HEK293 (cell line): ENCODE data around the gene PTPRR.

Experiments used
- CTCF ChIA-PET: fragments of 350-600 bp; formaldehyde crosslinking; extraction: SDS; loops from one replicate; lab custom pipeline; 2021; ENCODE audit warnings: antibody characterized with exemption; lab: Yijun Ruan, JAX
- POLR2A ChIA-PET: fragments of 300-600 bp; formaldehyde crosslinking; extraction: SDS; loops from one replicate; lab custom pipeline; 2020; ENCODE audit warnings: antibody characterized with exemption, inconsistent platforms; lab: Yijun Ruan, JAX
- H3K27ac ChIP-seq: fragments of 200-500 bp; sonication (Bioruptor generic); 2 replicates; pipeline ENCODE4 v1.5.1; 2014; ENCODE audit warnings: low read depth, low read length, control low read depth, inconsistent platforms; ENCODE audit errors: extremely low read depth
- H3K36me3 ChIP-seq, 2 experiments: fragments of 200-500 bp in 1 of 2; sonication (Bioruptor generic) in 1 of 2; 1 replicate in 1 of 2; 2 replicates in 1 of 2; pipeline ENCODE4 v1.5.1; 2014 to 2017; ENCODE audit warnings: inconsistent platforms in 2 of 2, low read length in 2 of 2; ENCODE audit not compliant: control insufficient read depth in 2 of 2, insufficient read depth in 1 of 2
- H3K4me1 ChIP-seq: fragments of 200-500 bp; sonication (Bioruptor generic); 2 replicates; pipeline ENCODE4 v1.5.1; 2014; ENCODE audit warnings: mild to moderate bottlenecking, low read length, inconsistent platforms; ENCODE audit not compliant: control insufficient read depth, insufficient read depth
- H3K4me3 ChIP-seq: 2 replicates; pipeline ENCODE4 v1.5.1; 2011; ENCODE audit warnings: low read depth, mild to moderate bottlenecking, control low read depth, low read length, moderate library complexity
- H3K9me3 ChIP-seq: fragments of 200-500 bp; sonication (Bioruptor generic); 2 replicates; pipeline ENCODE4 v1.5.1; 2014; ENCODE audit warnings: low read depth, low read length, inconsistent platforms; ENCODE audit not compliant: control insufficient read depth, insufficient read depth
- GFI1B ChIP-seq: fragments of 450-650 bp; formaldehyde crosslinking; IDR thresholded peaks from 2 replicates; pipeline ENCODE4 v1.5.1; 2016; ENCODE audit warnings: missing biosample characterization, missing genetic modification characterization
- HOXA7 ChIP-seq: sonication (generic); formaldehyde crosslinking; IDR thresholded peaks from 2 replicates; pipeline ENCODE4 v1.8.1; 2022; ENCODE audit warnings: missing genetic modification reagents, borderline replicate concordance
- KLF10 ChIP-seq: fragments of 450-650 bp; IDR thresholded peaks from 2 replicates; pipeline ENCODE4 v1.5.1; 2018; ENCODE audit warnings: missing biosample characterization, mild to moderate bottlenecking, missing genetic modification characterization
- KLF9 ChIP-seq: fragments of 450-650 bp; formaldehyde crosslinking; IDR thresholded peaks from 2 replicates; pipeline ENCODE4 v1.5.1; 2016; ENCODE audit warnings: missing biosample characterization, missing genetic modification characterization, low read depth
- MYNN ChIP-seq: fragments of 450-650 bp; formaldehyde crosslinking; IDR thresholded peaks from 2 replicates; pipeline ENCODE4 v1.5.1; 2016; ENCODE audit warnings: missing biosample characterization, missing genetic modification characterization, borderline replicate concordance
- SETDB1 ChIP-seq: IDR thresholded peaks from one replicate; pipeline ENCODE4 v1.6.1; 2017; ENCODE audit warnings: mild to moderate bottlenecking, low read length, moderate library complexity, mixed read lengths; ENCODE audit not compliant: insufficient read length
- SP7 ChIP-seq: fragments of 450-650 bp; formaldehyde crosslinking; IDR thresholded peaks from 2 replicates; pipeline ENCODE4 v1.5.1; 2016; ENCODE audit warnings: missing biosample characterization, missing genetic modification characterization
- ZFP41 ChIP-seq: fragments of 450-650 bp; formaldehyde crosslinking; IDR thresholded peaks from 2 replicates; pipeline ENCODE4 v1.5.1; 2016; ENCODE audit warnings: missing biosample characterization, missing genetic modification characterization, borderline replicate concordance
- ZNF114 ChIP-seq: fragments of 450-650 bp; formaldehyde crosslinking; IDR thresholded peaks from 2 replicates; pipeline ENCODE4 v1.5.0; 2017; ENCODE audit warnings: missing biosample characterization, missing genetic modification characterization
- ZNF140 ChIP-seq: fragments of 450-650 bp; formaldehyde crosslinking; IDR thresholded peaks from 2 replicates; pipeline ENCODE4 v1.5.1; 2016; ENCODE audit warnings: missing biosample characterization, missing genetic modification characterization
- ZNF174 ChIP-seq: fragments of 450-650 bp; formaldehyde crosslinking; IDR thresholded peaks from 2 replicates; pipeline ENCODE4 v1.5.0; 2017; ENCODE audit warnings: missing biosample characterization, mild to moderate bottlenecking, missing genetic modification characterization
- ZNF266 ChIP-seq: fragments of 450-650 bp; formaldehyde crosslinking; IDR thresholded peaks from 2 replicates; pipeline ENCODE4 v1.5.1; 2016; ENCODE audit warnings: missing biosample characterization, missing genetic modification characterization, low read depth
- ZNF433 ChIP-seq: fragments of 450-650 bp; formaldehyde crosslinking; IDR thresholded peaks from 2 replicates; pipeline ENCODE4 v1.5.1; 2016; ENCODE audit warnings: missing biosample characterization, missing genetic modification characterization, low read depth
- ZNF510 ChIP-seq: fragments of 450-650 bp; formaldehyde crosslinking; IDR thresholded peaks from 2 replicates; pipeline ENCODE4 v1.5.1; 2018; ENCODE audit warnings: mild to moderate bottlenecking, missing genetic modification characterization, missing biosample characterization; ENCODE audit not compliant: insufficient replicate concordance
- ZNF768 ChIP-seq: fragments of 450-650 bp; formaldehyde crosslinking; IDR thresholded peaks from 2 replicates; pipeline ENCODE4 v1.5.1; 2018; ENCODE audit warnings: missing biosample characterization, mild to moderate bottlenecking, missing genetic modification characterization
- TF ChIP-seq, protein P1 (sequence below): fragments of 450-650 bp; formaldehyde crosslinking; IDR thresholded peaks from 2 replicates; pipeline ENCODE4 v1.5.1; 2016; ENCODE audit warnings: missing biosample characterization, missing genetic modification characterization
- TF ChIP-seq, protein P2 (sequence below): fragments of 450-650 bp; formaldehyde crosslinking; IDR thresholded peaks from 2 replicates; pipeline ENCODE4 v1.5.1; 2016; ENCODE audit warnings: missing biosample characterization, missing genetic modification characterization
- TF ChIP-seq, protein P3 (sequence below): fragments of 450-650 bp; formaldehyde crosslinking; IDR thresholded peaks from 2 replicates; pipeline ENCODE4 v1.5.1; 2016; ENCODE audit warnings: missing biosample characterization, missing genetic modification characterization
- TF ChIP-seq, protein P4 (sequence below): fragments of 450-650 bp; formaldehyde crosslinking; conservative IDR thresholded peaks from 2 replicates; pipeline ENCODE4 v1.5.1; 2016; ENCODE audit warnings: low read depth, missing biosample characterization, missing genetic modification characterization
- TF ChIP-seq, protein P5 (sequence below): fragments of 450-650 bp; IDR thresholded peaks from 2 replicates; pipeline ENCODE4 v1.5.1; 2018; ENCODE audit warnings: missing biosample characterization, missing genetic modification characterization
- TF ChIP-seq, protein P6 (sequence below): fragments of 450-650 bp; formaldehyde crosslinking; IDR thresholded peaks from 2 replicates; pipeline ENCODE4 v1.5.1; 2016; ENCODE audit warnings: missing biosample characterization, missing genetic modification characterization

PTPRR gene

DNA sequence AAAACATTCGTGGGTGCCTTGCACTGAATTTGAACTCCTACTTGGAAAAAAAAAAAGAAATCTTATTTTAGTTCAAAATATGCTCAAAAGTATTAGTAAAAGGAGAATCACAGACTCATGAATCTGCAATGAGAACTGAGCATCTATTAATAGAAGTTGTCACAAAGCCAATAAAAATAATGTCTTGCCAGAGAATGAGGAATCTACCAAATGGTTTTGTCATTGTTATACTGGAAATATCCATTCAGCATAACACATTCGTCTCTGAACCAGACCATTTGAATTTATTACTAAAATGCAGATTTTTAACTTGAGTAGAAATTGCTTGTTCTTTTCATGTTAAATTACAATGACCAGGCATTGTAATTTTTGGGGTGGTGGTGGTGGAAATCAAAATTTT lies 271.7 kb downstream of the PTPRR start:
- ChIA-PET CTCF (interaction anchor here (0.9 to 1.0 kb wide), 2 partner anchors 8 to 10 kb away, joined by 4 to 6 read pairs; no protein-coding TSS in a partner anchor), POLR2A (no interaction called here)
- Histone ChIP-seq H3K4me1 (peaks cover 4% of the 10 kb centered on the region; the same call in 1 of the 2 replicates), H3K4me3 (no peak overlapping the region), H3K9me3 (no peaks in the 10 kb centered on the region), H3K36me3 (no peaks in the 10 kb centered on the region), H3K27ac (no peak overlapping the region)
- TF ChIP-seq, protein P1, sequence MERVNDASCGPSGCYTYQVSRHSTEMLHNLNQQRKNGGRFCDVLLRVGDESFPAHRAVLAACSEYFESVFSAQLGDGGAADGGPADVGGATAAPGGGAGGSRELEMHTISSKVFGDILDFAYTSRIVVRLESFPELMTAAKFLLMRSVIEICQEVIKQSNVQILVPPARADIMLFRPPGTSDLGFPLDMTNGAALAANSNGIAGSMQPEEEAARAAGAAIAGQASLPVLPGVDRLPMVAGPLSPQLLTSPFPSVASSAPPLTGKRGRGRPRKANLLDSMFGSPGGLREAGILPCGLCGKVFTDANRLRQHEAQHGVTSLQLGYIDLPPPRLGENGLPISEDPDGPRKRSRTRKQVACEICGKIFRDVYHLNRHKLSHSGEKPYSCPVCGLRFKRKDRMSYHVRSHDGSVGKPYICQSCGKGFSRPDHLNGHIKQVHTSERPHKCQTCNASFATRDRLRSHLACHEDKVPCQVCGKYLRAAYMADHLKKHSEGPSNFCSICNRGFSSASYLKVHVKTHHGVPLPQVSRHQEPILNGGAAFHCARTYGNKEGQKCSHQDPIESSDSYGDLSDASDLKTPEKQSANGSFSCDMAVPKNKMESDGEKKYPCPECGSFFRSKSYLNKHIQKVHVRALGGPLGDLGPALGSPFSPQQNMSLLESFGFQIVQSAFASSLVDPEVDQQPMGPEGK (tag by site-specific recombination): no peak
- no peak for TF ChIP-seq SP7
- no peak for TF ChIP-seq MYNN (tag by site-specific recombination)
- TF ChIP-seq ZFP41 (tag by site-specific recombination): no peak
- TF ChIP-seq KLF9 (tag by site-specific recombination): no peak
- TF ChIP-seq, protein P2, sequence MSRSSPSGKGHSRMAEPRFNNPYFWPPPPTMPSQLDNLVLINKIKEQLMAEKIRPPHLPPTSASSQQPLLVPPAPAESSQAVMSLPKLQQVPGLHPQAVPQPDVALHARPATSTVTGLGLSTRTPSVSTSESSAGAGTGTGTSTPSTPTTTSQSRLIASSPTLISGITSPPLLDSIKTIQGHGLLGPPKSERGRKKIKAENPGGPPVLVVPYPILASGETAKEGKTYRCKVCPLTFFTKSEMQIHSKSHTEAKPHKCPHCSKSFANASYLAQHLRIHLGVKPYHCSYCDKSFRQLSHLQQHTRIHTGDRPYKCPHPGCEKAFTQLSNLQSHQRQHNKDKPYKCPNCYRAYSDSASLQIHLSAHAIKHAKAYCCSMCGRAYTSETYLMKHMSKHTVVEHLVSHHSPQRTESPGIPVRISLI: no peak
- no peak for TF ChIP-seq ZNF768 (tag by site-specific recombination)
- no peak for TF ChIP-seq KLF10
- TF ChIP-seq ZNF510 (tag by site-specific recombination): peak; percentile 66
- no peak for TF ChIP-seq SETDB1
- TF ChIP-seq, protein P3, sequence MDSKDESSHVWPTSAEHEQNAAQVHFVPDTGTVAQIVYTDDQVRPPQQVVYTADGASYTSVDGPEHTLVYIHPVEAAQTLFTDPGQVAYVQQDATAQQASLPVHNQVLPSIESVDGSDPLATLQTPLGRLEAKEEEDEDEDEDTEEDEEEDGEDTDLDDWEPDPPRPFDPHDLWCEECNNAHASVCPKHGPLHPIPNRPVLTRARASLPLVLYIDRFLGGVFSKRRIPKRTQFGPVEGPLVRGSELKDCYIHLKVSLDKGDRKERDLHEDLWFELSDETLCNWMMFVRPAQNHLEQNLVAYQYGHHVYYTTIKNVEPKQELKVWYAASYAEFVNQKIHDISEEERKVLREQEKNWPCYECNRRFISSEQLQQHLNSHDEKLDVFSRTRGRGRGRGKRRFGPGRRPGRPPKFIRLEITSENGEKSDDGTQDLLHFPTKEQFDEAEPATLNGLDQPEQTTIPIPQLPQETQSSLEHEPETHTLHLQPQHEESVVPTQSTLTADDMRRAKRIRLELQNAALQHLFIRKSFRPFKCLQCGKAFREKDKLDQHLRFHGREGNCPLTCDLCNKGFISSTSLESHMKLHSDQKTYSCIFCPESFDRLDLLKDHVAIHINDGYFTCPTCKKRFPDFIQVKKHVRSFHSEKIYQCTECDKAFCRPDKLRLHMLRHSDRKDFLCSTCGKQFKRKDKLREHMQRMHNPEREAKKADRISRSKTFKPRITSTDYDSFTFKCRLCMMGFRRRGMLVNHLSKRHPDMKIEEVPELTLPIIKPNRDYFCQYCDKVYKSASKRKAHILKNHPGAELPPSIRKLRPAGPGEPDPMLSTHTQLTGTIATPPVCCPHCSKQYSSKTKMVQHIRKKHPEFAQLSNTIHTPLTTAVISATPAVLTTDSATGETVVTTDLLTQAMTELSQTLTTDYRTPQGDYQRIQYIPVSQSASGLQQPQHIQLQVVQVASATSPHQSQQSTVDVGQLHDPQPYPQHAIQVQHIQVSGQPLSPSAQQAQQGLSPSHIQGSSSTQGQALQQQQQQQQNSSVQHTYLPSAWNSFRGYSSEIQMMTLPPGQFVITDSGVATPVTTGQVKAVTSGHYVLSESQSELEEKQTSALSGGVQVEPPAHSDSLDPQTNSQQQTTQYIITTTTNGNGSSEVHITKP (tag by site-specific recombination): peak; percentile 60; the same call in 1 of the 2 replicates
- TF ChIP-seq, protein P4, sequence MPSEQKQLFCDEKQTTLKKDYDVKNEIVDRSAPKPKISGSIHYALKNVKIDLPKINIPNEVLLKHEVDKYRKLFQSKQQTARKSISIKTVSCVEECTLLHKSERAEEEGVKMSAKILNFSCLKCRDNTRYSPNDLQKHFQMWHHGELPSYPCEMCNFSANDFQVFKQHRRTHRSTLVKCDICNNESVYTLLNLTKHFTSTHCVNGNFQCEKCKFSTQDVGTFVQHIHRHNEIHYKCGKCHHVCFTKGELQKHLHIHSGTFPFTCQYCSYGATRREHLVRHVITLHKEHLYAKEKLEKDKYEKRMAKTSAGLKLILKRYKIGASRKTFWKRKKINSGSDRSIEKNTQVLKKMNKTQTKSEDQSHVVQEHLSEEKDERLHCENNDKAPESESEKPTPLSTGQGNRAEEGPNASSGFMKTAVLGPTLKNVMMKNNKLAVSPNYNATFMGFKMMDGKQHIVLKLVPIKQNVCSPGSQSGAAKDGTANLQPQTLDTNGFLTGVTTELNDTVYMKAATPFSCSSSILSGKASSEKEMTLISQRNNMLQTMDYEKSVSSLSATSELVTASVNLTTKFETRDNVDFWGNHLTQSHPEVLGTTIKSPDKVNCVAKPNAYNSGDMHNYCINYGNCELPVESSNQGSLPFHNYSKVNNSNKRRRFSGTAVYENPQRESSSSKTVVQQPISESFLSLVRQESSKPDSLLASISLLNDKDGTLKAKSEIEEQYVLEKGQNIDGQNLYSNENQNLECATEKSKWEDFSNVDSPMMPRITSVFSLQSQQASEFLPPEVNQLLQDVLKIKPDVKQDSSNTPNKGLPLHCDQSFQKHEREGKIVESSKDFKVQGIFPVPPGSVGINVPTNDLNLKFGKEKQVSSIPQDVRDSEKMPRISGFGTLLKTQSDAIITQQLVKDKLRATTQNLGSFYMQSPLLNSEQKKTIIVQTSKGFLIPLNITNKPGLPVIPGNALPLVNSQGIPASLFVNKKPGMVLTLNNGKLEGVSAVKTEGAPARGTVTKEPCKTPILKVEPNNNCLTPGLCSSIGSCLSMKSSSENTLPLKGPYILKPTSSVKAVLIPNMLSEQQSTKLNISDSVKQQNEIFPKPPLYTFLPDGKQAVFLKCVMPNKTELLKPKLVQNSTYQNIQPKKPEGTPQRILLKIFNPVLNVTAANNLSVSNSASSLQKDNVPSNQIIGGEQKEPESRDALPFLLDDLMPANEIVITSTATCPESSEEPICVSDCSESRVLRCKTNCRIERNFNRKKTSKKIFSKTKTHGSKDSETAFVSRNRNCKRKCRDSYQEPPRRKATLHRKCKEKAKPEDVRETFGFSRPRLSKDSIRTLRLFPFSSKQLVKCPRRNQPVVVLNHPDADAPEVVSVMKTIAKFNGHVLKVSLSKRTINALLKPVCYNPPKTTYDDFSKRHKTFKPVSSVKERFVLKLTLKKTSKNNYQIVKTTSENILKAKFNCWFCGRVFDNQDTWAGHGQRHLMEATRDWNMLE (tag by site-specific recombination): no peak

DNA sequence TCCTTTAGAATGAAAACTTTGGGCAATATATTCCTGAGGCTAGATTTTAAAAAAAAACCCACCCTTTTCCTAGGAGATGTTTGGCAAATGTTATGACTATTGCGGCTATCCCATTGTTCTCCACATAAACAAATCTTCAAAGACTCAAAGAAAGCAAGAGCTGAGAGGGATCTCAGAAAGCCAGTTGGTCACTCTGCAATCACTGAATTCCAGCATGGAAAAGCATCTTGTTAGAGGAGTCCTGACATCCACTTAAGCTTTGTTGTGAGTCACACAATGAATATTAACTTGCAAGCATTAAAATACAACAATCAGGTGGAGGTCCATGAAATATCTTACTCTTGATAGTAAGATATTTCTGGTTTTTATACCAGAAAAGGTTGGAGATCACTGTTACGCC lies 272.3 kb downstream of the PTPRR start:
- H3K9me3 ChIP-seq: no peaks in the 10 kb centered on the region
- H3K4me1 ChIP-seq: peaks cover 4% of the 10 kb centered on the region; the same call in 1 of the 2 replicates
- ChIA-PET POLR2A (no interaction called here), CTCF (no interaction called here)
- H3K36me3 ChIP-seq: no peaks in the 10 kb centered on the region
- no peak overlapping the region for H3K27ac ChIP-seq
- no peak overlapping the region for H3K4me3 ChIP-seq
- TF ChIP-seq HOXA7 (CRISPR knock-in tag): no peak
- TF ChIP-seq, protein P5, sequence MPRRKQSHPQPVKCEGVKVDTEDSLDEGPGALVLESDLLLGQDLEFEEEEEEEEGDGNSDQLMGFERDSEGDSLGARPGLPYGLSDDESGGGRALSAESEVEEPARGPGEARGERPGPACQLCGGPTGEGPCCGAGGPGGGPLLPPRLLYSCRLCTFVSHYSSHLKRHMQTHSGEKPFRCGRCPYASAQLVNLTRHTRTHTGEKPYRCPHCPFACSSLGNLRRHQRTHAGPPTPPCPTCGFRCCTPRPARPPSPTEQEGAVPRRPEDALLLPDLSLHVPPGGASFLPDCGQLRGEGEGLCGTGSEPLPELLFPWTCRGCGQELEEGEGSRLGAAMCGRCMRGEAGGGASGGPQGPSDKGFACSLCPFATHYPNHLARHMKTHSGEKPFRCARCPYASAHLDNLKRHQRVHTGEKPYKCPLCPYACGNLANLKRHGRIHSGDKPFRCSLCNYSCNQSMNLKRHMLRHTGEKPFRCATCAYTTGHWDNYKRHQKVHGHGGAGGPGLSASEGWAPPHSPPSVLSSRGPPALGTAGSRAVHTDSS: no peak
- TF ChIP-seq ZNF433: no peak
- TF ChIP-seq ZNF140 (tag by site-specific recombination): no peak
- TF ChIP-seq ZNF174: no peak
- TF ChIP-seq, protein P6, sequence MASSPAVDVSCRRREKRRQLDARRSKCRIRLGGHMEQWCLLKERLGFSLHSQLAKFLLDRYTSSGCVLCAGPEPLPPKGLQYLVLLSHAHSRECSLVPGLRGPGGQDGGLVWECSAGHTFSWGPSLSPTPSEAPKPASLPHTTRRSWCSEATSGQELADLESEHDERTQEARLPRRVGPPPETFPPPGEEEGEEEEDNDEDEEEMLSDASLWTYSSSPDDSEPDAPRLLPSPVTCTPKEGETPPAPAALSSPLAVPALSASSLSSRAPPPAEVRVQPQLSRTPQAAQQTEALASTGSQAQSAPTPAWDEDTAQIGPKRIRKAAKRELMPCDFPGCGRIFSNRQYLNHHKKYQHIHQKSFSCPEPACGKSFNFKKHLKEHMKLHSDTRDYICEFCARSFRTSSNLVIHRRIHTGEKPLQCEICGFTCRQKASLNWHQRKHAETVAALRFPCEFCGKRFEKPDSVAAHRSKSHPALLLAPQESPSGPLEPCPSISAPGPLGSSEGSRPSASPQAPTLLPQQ (tag by site-specific recombination): no peak
- no peak for TF ChIP-seq GFI1B
- TF ChIP-seq ZNF114 (tag by site-specific recombination): no peak
- TF ChIP-seq ZNF266: no peak
